Neural cell (in vitro differentiated cells): ENCODE data around the gene SYT11. TPM values are rescaled to one million over a fixed set of nuclear protein-coding genes. Genes with fewer than 3 reads are reported as not detected.

Source experiments
- H2AFZ ChIP-seq: fragments of 200-600, 300-800 bp; sonication (generic), shearing (Covaris generic); 2 replicates; pipeline ENCODE4 v1.6.0; 2014; ENCODE audit warnings: low read depth, mild to moderate bottlenecking, antibody characterized with exemption, low read length, moderate library complexity
- H3F3A ChIP-seq: fragments of 200-600 bp; shearing (Covaris generic); 2 replicates; pipeline ENCODE4 v1.6.1; 2016; ENCODE audit warnings: mild to moderate bottlenecking, moderate library complexity, mixed read lengths, antibody characterized with exemption, low read length; ENCODE audit not compliant: insufficient read depth, poor library complexity, severe bottlenecking
- H3K27ac ChIP-seq: fragments of 200-600, 300-800 bp; sonication (generic), shearing (Covaris generic); 2 replicates; pipeline ENCODE4 v1.5.1; 2014; ENCODE audit warnings: mild to moderate bottlenecking, low read length, moderate library complexity
- H3K27me3 ChIP-seq: fragments of 300-800, 200-600 bp; sonication (generic), shearing (Covaris generic); 2 replicates; pipeline ENCODE4 v1.6.0; 2014; ENCODE audit warnings: mild to moderate bottlenecking, low read depth, low read length, moderate library complexity; ENCODE audit not compliant: insufficient read depth
- H3K36me3 ChIP-seq: fragments of 300-800, 200-600 bp; sonication (generic), shearing (Covaris generic); 2 replicates; pipeline ENCODE4 v1.5.1; 2014; ENCODE audit warnings: mild to moderate bottlenecking, antibody characterized with exemption, low read length, moderate library complexity; ENCODE audit not compliant: insufficient read depth
- H3K4me2 ChIP-seq: fragments of 300-800, 200-600 bp; sonication (generic), shearing (Covaris generic); 2 replicates; pipeline ENCODE4 v1.6.0; 2014; ENCODE audit warnings: mild to moderate bottlenecking, low read length
- H3K4me3 ChIP-seq: fragments of 300-800, 200-600 bp; sonication (generic), shearing (Covaris generic); 2 replicates; pipeline ENCODE4 v1.5.1; 2014; ENCODE audit warnings: mild to moderate bottlenecking, low read length, moderate library complexity
- H3K79me2 ChIP-seq: fragments of 200-600 bp; shearing (Covaris generic); replicated peaks from 2 replicates; pipeline ENCODE4 v1.6.0; 2014; ENCODE audit warnings: mild to moderate bottlenecking, low read length, moderate library complexity; ENCODE audit not compliant: insufficient read depth
- H3K9ac ChIP-seq: fragments of 300-800, 200-600 bp; sonication (generic), shearing (Covaris generic); 2 replicates; pipeline ENCODE4 v1.6.1; 2016; ENCODE audit warnings: mild to moderate bottlenecking, low read length, mixed read lengths
- H3K9me2 ChIP-seq: fragments of 200-600 bp; shearing (Covaris generic); 2 replicates; pipeline ENCODE4 v1.6.1; 2016; ENCODE audit warnings: mild to moderate bottlenecking, low read length, mixed read lengths; ENCODE audit not compliant: insufficient read depth
- H3K9me3 ChIP-seq: fragments of 200-600, 300-800 bp; sonication (generic), shearing (Covaris generic); 2 replicates; pipeline ENCODE4 v1.6.1; 2016; ENCODE audit warnings: mild to moderate bottlenecking, mixed run types, low read length, moderate library complexity, mixed read lengths
- H4K20me1 ChIP-seq: fragments of 200-600 bp; shearing (Covaris generic); 2 replicates; pipeline ENCODE4 v1.6.1; 2016; ENCODE audit warnings: mild to moderate bottlenecking, mixed run types; ENCODE audit not compliant: insufficient read depth
- EP300 ChIP-seq: fragments of 450-650 bp; conservative IDR thresholded peaks from 2 replicates; pipeline ENCODE4 v1.6.1; 2014; ENCODE audit warnings: antibody characterized with exemption, mild to moderate bottlenecking, moderate library complexity; ENCODE audit not compliant: poor library complexity, severe bottlenecking
- EZH2 ChIP-seq: fragments of 200-600, 300-800 bp; shearing (Covaris generic), sonication (generic); IDR thresholded peaks from 2 replicates; pipeline ENCODE4 v1.6.1; 2014; ENCODE audit warnings: antibody characterized with exemption, low read length, borderline replicate concordance, mild to moderate bottlenecking; ENCODE audit not compliant: insufficient read depth, poor library complexity, severe bottlenecking
- MXI1 ChIP-seq: fragments of 450-650 bp; conservative IDR thresholded peaks from 2 replicates; pipeline ENCODE4 v1.6.1; 2014; ENCODE audit warnings: antibody characterized with exemption, mild to moderate bottlenecking; ENCODE audit not compliant: poor library complexity, severe bottlenecking
- POLR2AphosphoS5 ChIP-seq: IDR thresholded peaks from 2 replicates; pipeline ENCODE4 v1.6.1; 2012
- RAD21 ChIP-seq: fragments of 450-650 bp; conservative IDR thresholded peaks from 2 replicates; pipeline ENCODE4 v1.6.1; 2014; ENCODE audit warnings: antibody characterized with exemption, mild to moderate bottlenecking, moderate library complexity
- SMC3 ChIP-seq: fragments of 450-650 bp; conservative IDR thresholded peaks from 2 replicates; pipeline ENCODE4 v1.6.1; 2014; ENCODE audit warnings: antibody characterized with exemption, mild to moderate bottlenecking, moderate library complexity; ENCODE audit not compliant: poor library complexity
- TAF1 ChIP-seq: IDR thresholded peaks from 2 replicates; pipeline ENCODE4 v1.6.1; 2012; ENCODE audit warnings: low read depth
- polyA plus RNA-seq: library from polyadenylated mRNA; depleted of rRNA; stranded (reverse); fragments of >200 nt; gene quantifications from 2 replicates; pipeline ENCODE4 v1.2.3, GENCODE V29; 2014
- TF ChIP-seq, protein P1 (sequence below): IDR thresholded peaks from 2 replicates; pipeline ENCODE4 v1.6.1; 2012; ENCODE audit warnings: borderline replicate concordance
- TF ChIP-seq, protein P2 (sequence below): fragments of 450-650 bp; IDR thresholded peaks from 2 replicates; pipeline ENCODE4 v1.5.1; 2014; ENCODE audit warnings: antibody characterized with exemption, mild to moderate bottlenecking, moderate library complexity; ENCODE audit not compliant: poor library complexity, severe bottlenecking

SYT11 gene
- polyA plus RNA-seq, 1 donor from 2014 or later = 122 TPM

DNA sequence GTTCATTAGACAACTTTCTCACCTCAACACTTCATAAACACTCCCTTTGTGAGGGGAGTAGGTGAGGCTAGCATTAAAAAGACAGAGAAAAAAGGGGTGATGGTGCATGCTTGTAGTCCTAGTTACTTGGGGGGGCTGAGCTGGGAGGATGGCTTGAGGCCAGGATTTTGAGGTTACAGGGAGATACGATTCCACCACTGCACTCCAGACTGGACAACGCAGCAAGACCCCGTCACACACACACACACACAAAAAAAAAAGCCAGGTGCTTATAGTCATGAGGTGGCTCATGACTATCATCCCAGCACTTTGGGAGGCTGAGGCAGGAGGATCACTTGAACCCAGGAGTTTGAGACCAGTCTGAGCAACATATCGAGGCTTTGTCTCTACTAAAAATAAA, 31.9 kb upstream of the SYT11 start:
- no peak overlapping the region for H2AFZ ChIP-seq
- H3K9me3 ChIP-seq = no peaks in the 10 kb centered on the region
- TF ChIP-seq TAF1 (no peak), MXI1 (no peak), POLR2AphosphoS5 (no peak), EP300 (no peak), RAD21 (no peak), EZH2 (no peak), SMC3 (no peak)
- TF ChIP-seq, protein P1, sequence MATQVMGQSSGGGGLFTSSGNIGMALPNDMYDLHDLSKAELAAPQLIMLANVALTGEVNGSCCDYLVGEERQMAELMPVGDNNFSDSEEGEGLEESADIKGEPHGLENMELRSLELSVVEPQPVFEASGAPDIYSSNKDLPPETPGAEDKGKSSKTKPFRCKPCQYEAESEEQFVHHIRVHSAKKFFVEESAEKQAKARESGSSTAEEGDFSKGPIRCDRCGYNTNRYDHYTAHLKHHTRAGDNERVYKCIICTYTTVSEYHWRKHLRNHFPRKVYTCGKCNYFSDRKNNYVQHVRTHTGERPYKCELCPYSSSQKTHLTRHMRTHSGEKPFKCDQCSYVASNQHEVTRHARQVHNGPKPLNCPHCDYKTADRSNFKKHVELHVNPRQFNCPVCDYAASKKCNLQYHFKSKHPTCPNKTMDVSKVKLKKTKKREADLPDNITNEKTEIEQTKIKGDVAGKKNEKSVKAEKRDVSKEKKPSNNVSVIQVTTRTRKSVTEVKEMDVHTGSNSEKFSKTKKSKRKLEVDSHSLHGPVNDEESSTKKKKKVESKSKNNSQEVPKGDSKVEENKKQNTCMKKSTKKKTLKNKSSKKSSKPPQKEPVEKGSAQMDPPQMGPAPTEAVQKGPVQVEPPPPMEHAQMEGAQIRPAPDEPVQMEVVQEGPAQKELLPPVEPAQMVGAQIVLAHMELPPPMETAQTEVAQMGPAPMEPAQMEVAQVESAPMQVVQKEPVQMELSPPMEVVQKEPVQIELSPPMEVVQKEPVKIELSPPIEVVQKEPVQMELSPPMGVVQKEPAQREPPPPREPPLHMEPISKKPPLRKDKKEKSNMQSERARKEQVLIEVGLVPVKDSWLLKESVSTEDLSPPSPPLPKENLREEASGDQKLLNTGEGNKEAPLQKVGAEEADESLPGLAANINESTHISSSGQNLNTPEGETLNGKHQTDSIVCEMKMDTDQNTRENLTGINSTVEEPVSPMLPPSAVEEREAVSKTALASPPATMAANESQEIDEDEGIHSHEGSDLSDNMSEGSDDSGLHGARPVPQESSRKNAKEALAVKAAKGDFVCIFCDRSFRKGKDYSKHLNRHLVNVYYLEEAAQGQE = no peak
- TF ChIP-seq, protein P2, sequence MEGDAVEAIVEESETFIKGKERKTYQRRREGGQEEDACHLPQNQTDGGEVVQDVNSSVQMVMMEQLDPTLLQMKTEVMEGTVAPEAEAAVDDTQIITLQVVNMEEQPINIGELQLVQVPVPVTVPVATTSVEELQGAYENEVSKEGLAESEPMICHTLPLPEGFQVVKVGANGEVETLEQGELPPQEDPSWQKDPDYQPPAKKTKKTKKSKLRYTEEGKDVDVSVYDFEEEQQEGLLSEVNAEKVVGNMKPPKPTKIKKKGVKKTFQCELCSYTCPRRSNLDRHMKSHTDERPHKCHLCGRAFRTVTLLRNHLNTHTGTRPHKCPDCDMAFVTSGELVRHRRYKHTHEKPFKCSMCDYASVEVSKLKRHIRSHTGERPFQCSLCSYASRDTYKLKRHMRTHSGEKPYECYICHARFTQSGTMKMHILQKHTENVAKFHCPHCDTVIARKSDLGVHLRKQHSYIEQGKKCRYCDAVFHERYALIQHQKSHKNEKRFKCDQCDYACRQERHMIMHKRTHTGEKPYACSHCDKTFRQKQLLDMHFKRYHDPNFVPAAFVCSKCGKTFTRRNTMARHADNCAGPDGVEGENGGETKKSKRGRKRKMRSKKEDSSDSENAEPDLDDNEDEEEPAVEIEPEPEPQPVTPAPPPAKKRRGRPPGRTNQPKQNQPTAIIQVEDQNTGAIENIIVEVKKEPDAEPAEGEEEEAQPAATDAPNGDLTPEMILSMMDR = no peak
- H3K79me2 ChIP-seq = no peaks in the 10 kb centered on the region
- H3K4me3 ChIP-seq = no peak overlapping the region
- H3F3A ChIP-seq = no peaks in the 10 kb centered on the region
- H3K36me3 ChIP-seq = no peaks in the 10 kb centered on the region
- no peak overlapping the region for H3K27ac ChIP-seq
- no peaks in the 10 kb centered on the region for H4K20me1 ChIP-seq
- no peaks in the 10 kb centered on the region for H3K9me2 ChIP-seq
- no peak overlapping the region for H3K4me2 ChIP-seq
- no peak overlapping the region for H3K9ac ChIP-seq
- H3K27me3 ChIP-seq = no peaks in the 10 kb centered on the region

DNA sequence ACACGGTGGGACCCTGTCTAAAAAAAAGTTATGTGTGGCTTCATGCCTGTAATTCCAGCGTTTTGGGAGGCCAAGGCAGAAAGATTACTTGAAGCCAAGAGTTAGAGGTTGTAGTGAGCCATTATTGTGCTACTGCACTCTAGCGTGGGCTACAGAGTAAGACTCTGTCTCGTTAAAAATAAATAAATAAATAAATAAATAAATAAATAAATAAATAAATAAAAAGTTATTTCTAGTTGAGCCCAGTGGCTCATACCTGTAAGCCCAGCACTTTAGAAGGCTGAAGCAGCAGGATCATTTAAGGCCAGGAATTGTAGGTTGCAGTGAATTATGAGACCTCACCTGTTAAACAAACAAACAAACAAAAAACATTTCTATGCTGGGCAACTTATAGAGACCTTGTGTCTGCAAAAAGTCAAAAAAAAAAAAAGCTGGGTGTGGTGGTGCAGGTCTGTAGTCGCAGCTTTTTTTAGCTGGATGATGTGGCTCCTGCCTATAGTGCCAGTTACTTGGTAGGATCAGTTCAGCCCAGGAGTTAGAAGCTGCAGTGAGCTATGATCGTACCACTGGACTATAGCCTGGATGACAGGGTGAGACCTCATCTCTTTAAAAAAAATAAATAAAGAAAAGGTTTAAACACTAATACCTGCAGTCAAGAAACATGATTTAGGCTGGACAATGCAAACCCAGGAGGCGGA, 27.9 kb upstream of the SYT11 start:
- H3K4me3 ChIP-seq = no peak overlapping the region
- H3K27ac ChIP-seq = no peak overlapping the region
- H3K36me3 ChIP-seq = no peaks in the 10 kb centered on the region
- H3F3A ChIP-seq = no peaks in the 10 kb centered on the region
- no peak overlapping the region for H2AFZ ChIP-seq
- H3K9me3 ChIP-seq = no peaks in the 10 kb centered on the region
- H4K20me1 ChIP-seq = no peaks in the 10 kb centered on the region
- H3K79me2 ChIP-seq = no peaks in the 10 kb centered on the region
- no peaks in the 10 kb centered on the region for H3K9me2 ChIP-seq
- no peak overlapping the region for H3K9ac ChIP-seq
- H3K4me2 ChIP-seq = no peak overlapping the region
- H3K27me3 ChIP-seq = no peaks in the 10 kb centered on the region
- TF ChIP-seq, protein P2 = no peak
- TF ChIP-seq RAD21 (no peak), POLR2AphosphoS5 (no peak), MXI1 (no peak), SMC3 (no peak), EZH2 (no peak), TAF1 (no peak), EP300 (no peak)
- TF ChIP-seq, protein P1 = no peak
